HUES48 (cell line): ENCODE data around the gene CTAGE9.

Source experiments
- H3K27ac ChIP-seq: one replicate; pipeline ENCODE4 v1.7.0; 2013; ENCODE audit warnings: low read depth, low read length, inconsistent platforms
- H3K27me3 ChIP-seq: 2 replicates; pipeline ENCODE4 v1.6.1; 2013; ENCODE audit warnings: mild to moderate bottlenecking, low read length; ENCODE audit not compliant: control insufficient read depth, insufficient read depth
- H3K36me3 ChIP-seq: 2 replicates; pipeline ENCODE4 v1.6.1; 2013; ENCODE audit warnings: low read length; ENCODE audit not compliant: control insufficient read depth, insufficient read depth
- H3K4me1 ChIP-seq: 2 replicates; pipeline ENCODE4 v1.6.1; 2013; ENCODE audit warnings: mild to moderate bottlenecking, low read length; ENCODE audit not compliant: control insufficient read depth, insufficient read depth
- H3K4me3 ChIP-seq: 2 replicates; pipeline ENCODE4 v1.5.1; 2013; ENCODE audit warnings: mild to moderate bottlenecking, low read depth, low read length
- H3K9ac ChIP-seq: 2 replicates; pipeline ENCODE4 v1.6.1; 2013; ENCODE audit warnings: mild to moderate bottlenecking, low read depth, low read length, moderate library complexity
- H3K9me3 ChIP-seq: 2 replicates; pipeline ENCODE4 v1.6.1; 2013; ENCODE audit warnings: low read length; ENCODE audit not compliant: control insufficient read depth, insufficient read depth

Gene CTAGE9

DNA sequence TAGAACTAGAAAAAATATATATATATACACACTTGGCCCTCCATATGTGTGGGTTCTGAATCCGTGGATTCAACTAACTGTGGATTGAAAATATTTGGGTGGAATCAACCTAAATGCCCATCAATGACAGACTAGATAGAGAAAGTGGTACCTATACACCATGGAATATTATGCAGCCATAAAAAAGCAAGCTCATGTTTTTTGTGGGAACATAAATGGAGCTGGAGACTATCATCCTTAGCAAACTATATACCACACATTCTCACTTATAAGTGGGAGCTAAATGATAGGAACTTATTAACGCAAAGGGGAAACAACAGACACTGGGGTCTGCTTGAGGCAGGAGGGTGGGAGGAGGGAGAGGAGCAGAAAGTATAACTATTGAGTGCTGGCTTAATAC, 37.6 kb downstream of the CTAGE9 start:
- Histone ChIP-seq H3K9ac (no peak overlapping the region), H3K27me3 (no peaks in the 10 kb centered on the region), H3K4me1 (peaks cover 1% of the 10 kb centered on the region; the same call in 1 of the 2 replicates), H3K4me3 (no peak overlapping the region), H3K27ac (no peak overlapping the region), H3K36me3 (no peaks in the 10 kb centered on the region), H3K9me3 (no peaks in the 10 kb centered on the region)

DNA sequence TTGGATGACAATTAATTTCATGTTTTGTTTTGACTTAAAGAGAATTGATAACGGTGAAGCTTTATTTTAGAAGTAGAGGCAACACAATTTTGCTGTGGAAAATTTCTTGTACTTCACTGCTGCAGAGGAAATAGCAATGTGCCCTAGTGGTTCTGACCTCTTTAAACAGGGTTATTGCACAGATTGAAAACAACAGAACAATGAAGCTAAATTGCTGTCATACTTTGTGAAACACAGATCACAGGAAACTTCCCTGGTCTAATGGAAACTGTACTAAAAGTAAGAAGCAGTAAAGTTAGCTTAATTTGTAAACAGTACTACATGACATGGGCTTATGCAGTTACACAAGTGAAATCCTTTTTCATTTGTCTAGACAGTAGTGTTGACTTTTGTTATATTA, 40.9 kb downstream of the CTAGE9 start:
- Histone ChIP-seq H3K4me3 (no peak overlapping the region), H3K9ac (no peak overlapping the region), H3K27ac (no peak overlapping the region), H3K36me3 (no peaks in the 10 kb centered on the region), H3K4me1 (no peaks in the 10 kb centered on the region), H3K27me3 (no peaks in the 10 kb centered on the region), H3K9me3 (no peaks in the 10 kb centered on the region)

DNA sequence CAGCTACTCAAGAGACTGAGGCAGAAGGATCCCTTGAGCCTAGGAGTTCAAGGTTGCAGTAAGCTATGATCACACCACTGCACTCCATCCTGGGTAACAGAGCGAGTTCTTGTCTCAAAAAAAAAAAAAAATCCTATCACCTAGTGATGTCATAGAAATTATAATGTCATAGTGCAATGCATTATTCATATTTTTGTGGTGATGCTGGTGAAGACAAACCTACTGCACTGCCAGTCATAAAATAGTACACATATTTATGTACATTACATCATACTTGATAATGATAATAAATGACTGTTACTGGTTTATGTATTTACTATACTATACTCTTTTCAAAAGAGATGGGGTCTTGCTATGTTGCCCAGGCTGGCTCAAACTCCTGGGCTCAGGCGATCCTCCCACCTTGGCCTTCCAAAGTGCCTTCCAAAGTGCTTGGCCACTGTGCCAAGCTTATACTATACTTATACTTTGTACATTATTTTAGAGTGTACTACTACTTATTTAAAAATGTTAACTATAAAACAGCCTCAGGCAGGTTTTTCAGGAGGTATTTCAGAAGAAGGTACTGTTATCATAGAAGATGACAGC, 47.1 kb downstream of the CTAGE9 start:
- H3K4me1 ChIP-seq, result no peaks in the 10 kb centered on the region
- H3K27ac ChIP-seq, result no peak overlapping the region
- H3K9ac ChIP-seq, result no peak overlapping the region
- H3K36me3 ChIP-seq, result no peaks in the 10 kb centered on the region
- H3K27me3 ChIP-seq, result no peaks in the 10 kb centered on the region
- H3K4me3 ChIP-seq, result no peak overlapping the region
- no peaks in the 10 kb centered on the region for H3K9me3 ChIP-seq

DNA sequence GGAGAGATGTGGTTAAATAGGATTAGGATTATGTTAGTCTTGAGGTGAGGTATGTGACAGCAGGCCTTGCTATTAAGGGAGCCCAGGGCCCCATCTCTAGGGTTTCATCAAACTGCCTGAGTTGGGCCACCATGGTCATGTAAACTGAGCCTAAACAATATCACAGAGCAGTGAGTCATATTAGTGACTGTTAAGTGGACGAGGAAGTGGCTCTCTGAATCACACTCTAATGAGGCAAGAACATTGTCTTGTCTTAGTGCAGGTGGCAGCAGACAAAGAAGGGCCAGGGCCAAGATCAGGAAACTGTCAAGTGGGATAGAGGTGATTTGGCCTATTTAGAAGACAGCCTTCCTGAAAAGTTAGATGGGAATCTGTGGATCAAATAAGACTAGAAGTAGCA, 50.6 kb downstream of the CTAGE9 start:
- Histone ChIP-seq H3K27me3 (no peaks in the 10 kb centered on the region), H3K9me3 (no peaks in the 10 kb centered on the region), H3K4me3 (no peak overlapping the region), H3K9ac (no peak overlapping the region), H3K36me3 (no peaks in the 10 kb centered on the region), H3K27ac (no peak overlapping the region), H3K4me1 (no peaks in the 10 kb centered on the region)
